Activated T-cell treated with anti-CD3 and anti-CD28 coated beads, Interleukin-2, amount 50 U/mL, for 24 hours (primary cell): ENCODE results near the gene UACA.
"Not testable (repeated sequence)": the region's sequence is repeated elsewhere in the genome, so short reads cannot be mapped to it uniquely, and the experiment has no call there.

ENCODE experiments used
- DNase-seq: peaks from one replicate; pipeline ENCODE4 v3.0.0-alpha.2; 2020
- H3K27ac Mint-ChIP-seq: 2 replicates; pipeline ENCODE4 v1.8.0; 2020; ENCODE audit warnings: mild to moderate bottlenecking, mixed read lengths
- H3K27me3 Mint-ChIP-seq: 2 replicates; pipeline ENCODE4 v1.8.0; 2020; ENCODE audit warnings: mixed read lengths
- H3K36me3 Mint-ChIP-seq: 2 replicates; pipeline ENCODE4 v1.8.0; 2020; ENCODE audit warnings: low read depth, mixed read lengths
- H3K4me1 Mint-ChIP-seq: 2 replicates; pipeline ENCODE4 v1.8.0; 2020; ENCODE audit warnings: low read depth, mixed read lengths
- H3K4me3 Mint-ChIP-seq: 2 replicates; pipeline ENCODE4 v1.8.0; 2020; ENCODE audit warnings: mild to moderate bottlenecking, moderate library complexity, mixed read lengths
- H3K9me3 Mint-ChIP-seq: 2 replicates; pipeline ENCODE4 v1.8.0; 2020; ENCODE audit warnings: mixed read lengths

Gene UACA

GRCh38 chr15:70628549-70628896 lies 134.8 kb downstream of the UACA start:
- no peak for DNase-seq
- Mint-ChIP-seq H3K27ac (no peak overlapping the region), H3K36me3 (no peaks in the 10 kb centered on the region), H3K4me3 (no peak overlapping the region), H3K4me1 (peaks cover 9% of the 10 kb centered on the region), H3K27me3 (peaks cover 28% of the 10 kb centered on the region), H3K9me3 (no peaks in the 10 kb centered on the region)

- no peak for DNase-seq
- Mint-ChIP-seq H3K4me1 (peaks cover 7% of the 10 kb centered on the region), H3K36me3 (no peaks in the 10 kb centered on the region), H3K4me3 (no peak overlapping the region), H3K27me3 (peaks cover 30% of the 10 kb centered on the region), H3K9me3 (peaks cover 3% of the 10 kb centered on the region), H3K27ac (no peak overlapping the region)
Observed at GRCh38 chr15:70627734-70628548, 135.4 kb downstream of the UACA start.

GRCh38 chr15:70627322-70627721 lies 136.0 kb downstream of the UACA start:
- DNase-seq, result no peak
- no peak overlapping the region for H3K4me3 Mint-ChIP-seq
- H3K4me1 Mint-ChIP-seq, result peaks cover 3% of the 10 kb centered on the region
- H3K27me3 Mint-ChIP-seq, result peaks cover 27% of the 10 kb centered on the region
- peaks cover 8% of the 10 kb centered on the region for H3K9me3 Mint-ChIP-seq
- H3K36me3 Mint-ChIP-seq, result no peaks in the 10 kb centered on the region
- H3K27ac Mint-ChIP-seq, result no peak overlapping the region

GRCh38 chr15:70625438-70625837 lies 137.9 kb downstream of the UACA start:
- Mint-ChIP-seq H3K4me1 (no peaks in the 10 kb centered on the region), H3K27ac (no peak overlapping the region), H3K9me3 (peaks cover 8% of the 10 kb centered on the region), H3K36me3 (no peaks in the 10 kb centered on the region), H3K27me3 (peaks cover 37% of the 10 kb centered on the region), H3K4me3 (no peak overlapping the region)
- no peak for DNase-seq

- no peaks in the 10 kb centered on the region for H3K36me3 Mint-ChIP-seq
- peaks cover 37% of the 10 kb centered on the region for H3K27me3 Mint-ChIP-seq
- H3K4me1 Mint-ChIP-seq, result no peaks in the 10 kb centered on the region
- DNase-seq, result no peak
- no peak overlapping the region for H3K27ac Mint-ChIP-seq
- H3K4me3 Mint-ChIP-seq, result no peak overlapping the region
- peaks cover 8% of the 10 kb centered on the region for H3K9me3 Mint-ChIP-seq
Observed at GRCh38 chr15:70625011-70625410, 138.3 kb downstream of the UACA start.

GRCh38 chr15:70618929-70619328 lies 144.4 kb downstream of the UACA start:
- Mint-ChIP-seq H3K4me1 (peaks cover 3% of the 10 kb centered on the region), H3K27ac (no peak overlapping the region), H3K9me3 (peaks cover 8% of the 10 kb centered on the region), H3K27me3 (peaks cover 34% of the 10 kb centered on the region), H3K36me3 (no peaks in the 10 kb centered on the region), H3K4me3 (no peak overlapping the region)
- no peak for DNase-seq

- H3K27me3 Mint-ChIP-seq, result peaks cover 32% of the 10 kb centered on the region
- no peaks in the 10 kb centered on the region for H3K36me3 Mint-ChIP-seq
- no peak overlapping the region for H3K4me3 Mint-ChIP-seq
- H3K9me3 Mint-ChIP-seq, result peaks cover 5% of the 10 kb centered on the region
- H3K27ac Mint-ChIP-seq, result no peak overlapping the region
- DNase-seq, result no peak
- H3K4me1 Mint-ChIP-seq, result peaks cover 3% of the 10 kb centered on the region
Observed at GRCh38 chr15:70617911-70618287, 145.5 kb downstream of the UACA start.

- H3K4me1 Mint-ChIP-seq, result peaks cover 3% of the 10 kb centered on the region
- peaks cover 32% of the 10 kb centered on the region for H3K27me3 Mint-ChIP-seq
- no peak for DNase-seq
- H3K36me3 Mint-ChIP-seq, result no peaks in the 10 kb centered on the region
- H3K9me3 Mint-ChIP-seq, result no peaks in the 10 kb centered on the region
- H3K27ac Mint-ChIP-seq, result no peak overlapping the region
- H3K4me3 Mint-ChIP-seq, result no peak overlapping the region
Observed at GRCh38 chr15:70617076-70617910, 146.1 kb downstream of the UACA start.

- peaks cover 30% of the 10 kb centered on the region for H3K27me3 Mint-ChIP-seq
- H3K4me1 Mint-ChIP-seq, DNase-seq, H3K27ac Mint-ChIP-seq, H3K36me3 Mint-ChIP-seq, H3K4me3 Mint-ChIP-seq, H3K9me3 Mint-ChIP-seq: not testable (repeated sequence)
Observed at GRCh38 chr15:70616311-70616756, 147.0 kb downstream of the UACA start.

- Mint-ChIP-seq H3K36me3 (no peaks in the 10 kb centered on the region), H3K4me3 (no peak overlapping the region), H3K9me3 (no peaks in the 10 kb centered on the region), H3K27ac (no peak overlapping the region), H3K27me3 (peaks cover 24% of the 10 kb centered on the region), H3K4me1 (peaks cover 3% of the 10 kb centered on the region)
- DNase-seq, result no peak
Observed at GRCh38 chr15:70615435-70616310, 147.7 kb downstream of the UACA start.

- Mint-ChIP-seq H3K4me1 (peaks cover 3% of the 10 kb centered on the region), H3K4me3 (no peak overlapping the region), H3K36me3 (no peaks in the 10 kb centered on the region), H3K27me3 (peaks cover 21% of the 10 kb centered on the region), H3K9me3 (no peaks in the 10 kb centered on the region), H3K27ac (no peak overlapping the region)
- DNase-seq, result no peak
Observed at GRCh38 chr15:70614221-70614620, 149.1 kb downstream of the UACA start.

GRCh38 chr15:70613271-70613670 lies 150.1 kb downstream of the UACA start:
- Mint-ChIP-seq H3K4me1 (peaks cover 3% of the 10 kb centered on the region), H3K9me3 (no peaks in the 10 kb centered on the region), H3K27me3 (peaks cover 21% of the 10 kb centered on the region), H3K36me3 (no peaks in the 10 kb centered on the region), H3K27ac (no peak overlapping the region), H3K4me3 (no peak overlapping the region)
- no peak for DNase-seq

- Mint-ChIP-seq H3K27me3 (peaks cover 11% of the 10 kb centered on the region), H3K4me1 (peaks cover 2% of the 10 kb centered on the region), H3K4me3 (no peak overlapping the region), H3K27ac (no peak overlapping the region), H3K9me3 (no peaks in the 10 kb centered on the region), H3K36me3 (no peaks in the 10 kb centered on the region)
- DNase-seq, result no peak
Observed at GRCh38 chr15:70611286-70611685, 152.1 kb downstream of the UACA start.

- Mint-ChIP-seq H3K4me3 (no peak overlapping the region), H3K36me3 (no peaks in the 10 kb centered on the region), H3K9me3 (no peaks in the 10 kb centered on the region), H3K4me1 (no peaks in the 10 kb centered on the region), H3K27ac (no peak overlapping the region), H3K27me3 (peaks cover 7% of the 10 kb centered on the region)
- no peak for DNase-seq
Observed at GRCh38 chr15:70610541-70610940, 152.8 kb downstream of the UACA start.
